Neural progenitor cell (in vitro differentiated cells): ENCODE data around the gene RASSF5. TPM values are rescaled to one million over a fixed set of nuclear protein-coding genes. Genes with fewer than 3 reads are reported as not detected.
"Not testable (repeated sequence)": the region's sequence is repeated elsewhere in the genome, so short reads cannot be mapped to it uniquely, and the experiment has no call there.

ENCODE experiments used
- DNase-seq: peaks from one replicate; pipeline ENCODE4 v3.0.0-alpha.2; 2016; ENCODE audit warnings: low spot score
- H2AFZ ChIP-seq: fragments of 200-600 bp; sonication (generic); replicated peaks from 2 replicates; pipeline ENCODE4 v1.6.1; 2016; ENCODE audit warnings: antibody characterized with exemption
- H3F3A ChIP-seq: fragments of 200-600 bp; sonication (generic); 2 replicates; pipeline ENCODE4 v1.6.1; 2016; ENCODE audit warnings: antibody characterized with exemption, low read depth
- H3K27ac ChIP-seq: fragments of 200-600 bp; sonication (generic); 2 replicates; pipeline ENCODE4 v1.5.1; 2016; ENCODE audit warnings: mild to moderate bottlenecking
- H3K27me3 ChIP-seq: fragments of 200-600 bp; sonication (generic); 2 replicates; pipeline ENCODE4 v1.6.1; 2016; ENCODE audit warnings: mild to moderate bottlenecking, moderate library complexity
- H3K36me3 ChIP-seq: fragments of 200-600 bp; sonication (generic); 2 replicates; pipeline ENCODE4 v1.5.1; 2016
- H3K4me1 ChIP-seq: fragments of 200-600 bp; sonication (generic); 2 replicates; pipeline ENCODE4 v1.6.1; 2016; ENCODE audit warnings: mixed run types
- H3K4me2 ChIP-seq: fragments of 200-600 bp; sonication (generic); 2 replicates; pipeline ENCODE4 v1.6.1; 2016
- H3K4me3 ChIP-seq: fragments of 200-600 bp; sonication (generic); 2 replicates; pipeline ENCODE4 v1.5.1; 2016
- H3K79me2 ChIP-seq: fragments of 200-600 bp; sonication (generic); 2 replicates; pipeline ENCODE4 v1.6.1; 2016; ENCODE audit warnings: low read depth
- H3K9ac ChIP-seq: fragments of 200-600 bp; sonication (generic); 2 replicates; pipeline ENCODE4 v1.6.1; 2016
- H3K9me3 ChIP-seq: fragments of 200-600 bp; sonication (generic); 2 replicates; pipeline ENCODE4 v1.5.1; 2016; ENCODE audit warnings: low read depth
- H4K20me1 ChIP-seq: fragments of 200-600 bp; sonication (generic); 2 replicates; pipeline ENCODE4 v1.6.1; 2016; ENCODE audit warnings: low read depth
- H3K27ac Mint-ChIP-seq: 3 replicates; pipeline ENCODE4 v1.8.0; 2021; ENCODE audit warnings: mixed read lengths
- H3K27me3 Mint-ChIP-seq: 2 replicates; pipeline ENCODE4 v1.8.0; 2022; ENCODE audit warnings: low read depth, mild to moderate bottlenecking, inconsistent platforms, moderate library complexity, mixed read lengths; ENCODE audit not compliant: insufficient read depth
- H3K36me3 Mint-ChIP-seq: 3 replicates; pipeline ENCODE4 v1.8.0; 2021; ENCODE audit warnings: mixed read lengths
- H3K4me1 Mint-ChIP-seq: 3 replicates; pipeline ENCODE4 v1.8.0; 2021; ENCODE audit warnings: mixed read lengths
- H3K4me3 Mint-ChIP-seq: 3 replicates; pipeline ENCODE4 v1.8.0; 2021; ENCODE audit warnings: mild to moderate bottlenecking, moderate library complexity, mixed read lengths
- H3K9me3 Mint-ChIP-seq: 3 replicates; pipeline ENCODE4 v1.8.0; 2020; ENCODE audit warnings: mixed read lengths
- EZH2 ChIP-seq: fragments of 200-600 bp; sonication (generic); IDR thresholded peaks from 2 replicates; pipeline ENCODE4 v1.6.1; 2017; ENCODE audit warnings: antibody characterized with exemption, mild to moderate bottlenecking, moderate library complexity
- EZH2phosphoT487 ChIP-seq: fragments of 200-600 bp; sonication (generic); IDR thresholded peaks from 2 replicates; pipeline ENCODE4 v1.6.1; 2017; ENCODE audit warnings: antibody characterized with exemption
- total RNA-seq: library from RNA; depleted of rRNA; stranded (reverse); fragments of >200 nt; gene quantifications from 2 replicates; pipeline ENCODE4 v1.2.3, GENCODE V29; 2015; ENCODE audit warnings: low replicate concordance
- TF ChIP-seq, protein P1 (sequence below): fragments of 200-600 bp; sonication (generic); IDR thresholded peaks from 2 replicates; pipeline ENCODE4 v1.5.1; 2017; ENCODE audit warnings: antibody characterized with exemption, mild to moderate bottlenecking

The RASSF5 gene
- total RNA-seq, 1 donor from 2014 or later: 0.43 TPM

DNA sequence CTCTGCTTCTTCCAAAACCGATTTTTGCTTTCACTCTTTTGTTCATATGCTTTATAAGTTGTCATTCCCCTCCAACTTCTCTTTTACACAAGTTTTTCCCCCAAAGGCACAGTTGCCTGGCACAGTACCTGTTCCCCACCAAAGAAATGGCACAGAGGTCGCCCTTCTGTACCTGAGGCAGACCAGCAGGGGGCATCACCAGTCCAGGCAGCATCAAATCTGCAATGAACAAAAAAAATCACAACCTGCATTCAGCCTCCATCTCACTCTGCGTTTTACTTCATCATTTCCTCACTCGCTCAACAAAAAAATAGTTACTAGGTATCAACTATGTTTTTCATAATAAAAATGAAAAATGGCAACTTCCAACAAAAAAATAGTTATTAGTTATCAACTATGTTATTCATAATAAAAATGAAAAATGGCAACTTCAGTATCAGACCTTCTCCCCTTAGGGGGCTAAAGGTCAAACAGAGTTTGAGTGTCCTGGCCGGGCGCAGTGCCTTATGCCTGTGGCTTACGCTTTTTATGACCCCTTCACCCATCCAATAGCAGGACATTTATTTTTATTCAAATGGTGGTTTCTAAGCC is 100.9 kb downstream of the RASSF5 start:
- H3K27me3 Mint-ChIP-seq: peaks cover 2% of the 10 kb centered on the region
- peaks cover 2% of the 10 kb centered on the region for H3K36me3 Mint-ChIP-seq
- Histone ChIP-seq H3K27ac (no peak overlapping the region), H4K20me1 (no peaks in the 10 kb centered on the region), H3K4me1 (peaks cover 5% of the 10 kb centered on the region), H3F3A (peaks cover 4% of the 10 kb centered on the region), H3K27me3 (no peaks in the 10 kb centered on the region), H3K79me2 (peaks cover 7% of the 10 kb centered on the region), H3K4me2 (no peak overlapping the region), H3K4me3 (no peak overlapping the region), H2AFZ (no peak overlapping the region), H3K9ac (no peak overlapping the region), H3K9me3 (no peaks in the 10 kb centered on the region), H3K36me3 (no peaks in the 10 kb centered on the region)
- DNase-seq: peak; percentile 67
- TF ChIP-seq EZH2phosphoT487: no peak
- TF ChIP-seq, protein P1, sequence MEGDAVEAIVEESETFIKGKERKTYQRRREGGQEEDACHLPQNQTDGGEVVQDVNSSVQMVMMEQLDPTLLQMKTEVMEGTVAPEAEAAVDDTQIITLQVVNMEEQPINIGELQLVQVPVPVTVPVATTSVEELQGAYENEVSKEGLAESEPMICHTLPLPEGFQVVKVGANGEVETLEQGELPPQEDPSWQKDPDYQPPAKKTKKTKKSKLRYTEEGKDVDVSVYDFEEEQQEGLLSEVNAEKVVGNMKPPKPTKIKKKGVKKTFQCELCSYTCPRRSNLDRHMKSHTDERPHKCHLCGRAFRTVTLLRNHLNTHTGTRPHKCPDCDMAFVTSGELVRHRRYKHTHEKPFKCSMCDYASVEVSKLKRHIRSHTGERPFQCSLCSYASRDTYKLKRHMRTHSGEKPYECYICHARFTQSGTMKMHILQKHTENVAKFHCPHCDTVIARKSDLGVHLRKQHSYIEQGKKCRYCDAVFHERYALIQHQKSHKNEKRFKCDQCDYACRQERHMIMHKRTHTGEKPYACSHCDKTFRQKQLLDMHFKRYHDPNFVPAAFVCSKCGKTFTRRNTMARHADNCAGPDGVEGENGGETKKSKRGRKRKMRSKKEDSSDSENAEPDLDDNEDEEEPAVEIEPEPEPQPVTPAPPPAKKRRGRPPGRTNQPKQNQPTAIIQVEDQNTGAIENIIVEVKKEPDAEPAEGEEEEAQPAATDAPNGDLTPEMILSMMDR: peak; percentile 82
- peaks cover 11% of the 10 kb centered on the region for H3K4me1 Mint-ChIP-seq
- H3K27ac Mint-ChIP-seq: no peak overlapping the region
- no peaks in the 10 kb centered on the region for H3K9me3 Mint-ChIP-seq
- no peak overlapping the region for H3K4me3 Mint-ChIP-seq

DNA sequence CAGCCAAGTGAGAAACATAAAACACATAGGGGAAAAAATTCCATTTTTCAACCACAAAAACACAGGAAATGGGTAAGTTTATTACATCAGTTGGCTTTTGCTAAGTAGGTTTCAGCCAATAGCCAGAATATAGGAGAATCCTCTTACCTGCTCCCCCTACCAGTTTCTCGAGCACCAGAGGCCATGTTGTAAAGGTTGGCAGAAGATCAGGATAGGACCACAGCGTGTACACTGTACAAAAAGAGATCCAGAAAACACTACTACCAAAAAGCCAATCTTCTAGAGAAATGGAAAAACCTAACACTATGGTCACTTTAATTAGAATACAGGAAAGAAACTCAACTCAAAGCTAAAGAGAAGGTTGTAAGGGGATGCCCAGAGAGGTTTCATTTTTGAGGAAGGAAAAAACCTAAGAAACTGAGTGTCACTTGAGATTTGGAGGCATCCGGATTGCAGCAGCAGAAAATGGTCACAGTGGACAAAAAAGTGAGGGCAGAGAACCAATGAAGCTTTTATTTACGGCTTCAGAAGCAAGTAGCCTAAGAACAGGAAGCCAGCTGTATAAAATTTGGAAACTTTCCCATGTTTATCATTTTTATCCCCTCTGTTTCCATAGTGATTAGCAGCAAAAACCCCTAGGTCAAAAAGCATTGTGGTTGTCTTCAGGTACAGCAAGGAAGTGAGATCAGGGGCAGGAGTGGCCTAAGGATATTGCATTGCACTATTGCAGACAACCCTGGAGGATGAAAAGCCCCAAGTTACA is 102.1 kb downstream of the RASSF5 start:
- no peak overlapping the region for H2AFZ ChIP-seq
- no peak overlapping the region for H3K4me3 Mint-ChIP-seq

DNA sequence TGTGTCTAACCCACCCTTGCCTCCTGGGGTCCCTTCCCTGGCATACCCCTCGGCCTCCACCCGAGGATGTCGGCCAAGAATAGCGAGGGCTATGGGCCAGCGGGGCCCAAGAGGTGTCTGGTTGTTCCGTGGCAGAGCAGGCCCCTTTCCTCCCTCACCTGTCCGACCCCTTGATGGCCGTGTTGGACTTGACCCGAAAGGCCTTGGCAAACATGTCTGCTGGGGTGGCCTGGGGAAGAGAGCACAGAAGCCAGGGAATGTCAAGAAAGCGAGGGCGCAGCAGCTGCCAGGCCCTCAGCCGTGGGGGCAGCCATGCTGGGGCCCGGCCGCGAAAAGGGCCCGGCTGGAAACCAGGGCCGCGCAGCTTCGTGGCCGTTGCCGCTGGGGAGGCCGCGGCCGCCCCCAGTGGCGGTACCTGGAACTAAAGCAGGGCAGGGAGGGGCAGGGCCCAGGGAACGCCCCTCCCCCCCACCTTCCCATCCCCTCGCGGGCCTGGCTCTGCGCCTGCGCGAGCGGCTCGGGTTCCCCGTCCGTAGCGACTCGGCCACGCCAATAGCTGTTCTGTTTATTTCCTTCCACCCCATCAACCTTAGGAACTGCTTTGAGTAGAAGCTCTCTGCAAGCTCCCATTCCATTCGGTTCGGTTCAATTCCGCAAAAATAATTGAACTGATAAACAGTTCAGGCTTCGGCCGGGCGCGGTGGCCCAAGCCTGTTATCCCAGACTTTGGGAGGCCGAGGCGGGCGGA is 105.0 kb downstream of the RASSF5 start, which contains the start of gene EIF2D:
Gene EIF2D, minus strand, starts transcription at position 337 of the 748 bp plus-strand sequence. Its CDS starts 123 bp downstream, at position 214.
- TF ChIP-seq, protein P1: peak; percentile 85
- TF ChIP-seq EZH2 (peak; percentile 55), EZH2phosphoT487 (no peak)
- H3K27me3 ChIP-seq: no peaks in the 10 kb centered on the region
- Mint-ChIP-seq H3K4me1 (peaks cover 11% of the 10 kb centered on the region), H3K36me3 (peaks cover 2% of the 10 kb centered on the region), H3K27me3 (peaks cover 2% of the 10 kb centered on the region), H3K27ac (peak within 1 kb of the TSS; percentile 98), H3K9me3 (no peaks in the 10 kb centered on the region), H3K4me3 (peak within 1 kb of the TSS; percentile 95)
- peak within 1 kb of the TSS; percentile 88 for H2AFZ ChIP-seq
- peaks cover 5% of the 10 kb centered on the region for H3K4me1 ChIP-seq
- H3K9ac ChIP-seq: peak within 1 kb of the TSS; percentile 88
- H4K20me1 ChIP-seq: no peaks in the 10 kb centered on the region
- H3K79me2 ChIP-seq: peaks cover 7% of the 10 kb centered on the region
- DNase-seq: peak; percentile 97
- no peaks in the 10 kb centered on the region for H3K9me3 ChIP-seq
- H3K27ac ChIP-seq: peak within 1 kb of the TSS; percentile 51
- H3K36me3 ChIP-seq: no peaks in the 10 kb centered on the region
- H3F3A ChIP-seq: peaks cover 4% of the 10 kb centered on the region
- peak within 1 kb of the TSS; percentile 78 for H3K4me2 ChIP-seq
- peak within 1 kb of the TSS; percentile 66 for H3K4me3 ChIP-seq

More for the DNA sequence above, 102.1 kb downstream of the RASSF5 start:
- DNase-seq: no peak
- H3K27ac Mint-ChIP-seq: no peak overlapping the region
- peaks cover 5% of the 10 kb centered on the region for H3K4me1 ChIP-seq
- H3K27me3 Mint-ChIP-seq: no peaks in the 10 kb centered on the region
- H3K36me3 Mint-ChIP-seq: peaks cover 2% of the 10 kb centered on the region
- no peaks in the 10 kb centered on the region for H3K9me3 Mint-ChIP-seq
- H4K20me1 ChIP-seq: no peaks in the 10 kb centered on the region
- peaks cover 4% of the 10 kb centered on the region for H3F3A ChIP-seq
- no peak overlapping the region for H3K9ac ChIP-seq
- H3K27ac ChIP-seq: no peak overlapping the region
- H3K4me2 ChIP-seq: no peak overlapping the region
- no peak overlapping the region for H3K4me3 ChIP-seq
- H3K79me2 ChIP-seq: peaks cover 7% of the 10 kb centered on the region
- TF ChIP-seq EZH2phosphoT487: no peak
- no peaks in the 10 kb centered on the region for H3K27me3 ChIP-seq
- H3K4me1 Mint-ChIP-seq: peaks cover 11% of the 10 kb centered on the region
- no peaks in the 10 kb centered on the region for H3K36me3 ChIP-seq
- H3K9me3 ChIP-seq: no peaks in the 10 kb centered on the region

DNA sequence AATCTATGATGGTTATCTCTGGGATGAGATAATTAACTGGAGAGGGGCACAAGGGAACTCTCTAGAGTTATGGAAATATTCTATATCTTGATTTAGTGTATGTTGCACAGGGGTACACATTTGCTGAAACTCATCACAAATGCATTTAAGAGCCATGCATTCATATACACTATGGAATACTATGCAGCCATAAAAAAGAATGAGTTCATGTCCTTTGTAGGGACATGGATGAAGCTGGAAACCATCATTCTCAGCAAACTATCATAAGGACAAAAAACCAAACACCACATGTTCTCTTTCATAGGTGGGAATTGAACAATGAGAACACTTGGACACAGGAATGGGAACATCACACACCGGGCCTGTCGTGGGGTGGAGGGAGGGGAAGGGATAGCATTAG is 119.1 kb downstream of the RASSF5 start:
- not testable (repeated sequence) for DNase-seq, H3K9me3 ChIP-seq, H3K36me3 Mint-ChIP-seq, H3K4me3 Mint-ChIP-seq, H3K9ac ChIP-seq, H3K27ac Mint-ChIP-seq, H3K9me3 Mint-ChIP-seq, H3K36me3 ChIP-seq, H2AFZ ChIP-seq, H3K79me2 ChIP-seq, H3K27ac ChIP-seq, H4K20me1 ChIP-seq, H3K4me2 ChIP-seq, H3K4me1 ChIP-seq, H3F3A ChIP-seq, H3K4me1 Mint-ChIP-seq, H3K4me3 ChIP-seq
- peaks cover 15% of the 10 kb centered on the region for H3K27me3 ChIP-seq
- H3K27me3 Mint-ChIP-seq: peaks cover 16% of the 10 kb centered on the region
